Testis (tissue), 2 donors: ENCODE measurements around the gene SEMA4D.

Source experiments
- POLR2A ChIP-seq: fragments of 450-650 bp; IDR thresholded peaks from one replicate; pipeline ENCODE4 v1.6.1; 2017; ENCODE audit warnings: antibody characterized with exemption, mild to moderate bottlenecking, moderate library complexity
- TF ChIP-seq, protein P1 (sequence below), 3 experiments: fragments of 450-650 bp in 2 of 3; fragments of 200-600 bp in 1 of 3; sonication (generic) in 1 of 3; IDR thresholded peaks; one replicate each; pipeline ENCODE4 v1.5.1; 2016 to 2019; ENCODE audit warnings: antibody characterized with exemption in 3 of 3, mild to moderate bottlenecking in 2 of 3, moderate library complexity in 1 of 3

DNA sequence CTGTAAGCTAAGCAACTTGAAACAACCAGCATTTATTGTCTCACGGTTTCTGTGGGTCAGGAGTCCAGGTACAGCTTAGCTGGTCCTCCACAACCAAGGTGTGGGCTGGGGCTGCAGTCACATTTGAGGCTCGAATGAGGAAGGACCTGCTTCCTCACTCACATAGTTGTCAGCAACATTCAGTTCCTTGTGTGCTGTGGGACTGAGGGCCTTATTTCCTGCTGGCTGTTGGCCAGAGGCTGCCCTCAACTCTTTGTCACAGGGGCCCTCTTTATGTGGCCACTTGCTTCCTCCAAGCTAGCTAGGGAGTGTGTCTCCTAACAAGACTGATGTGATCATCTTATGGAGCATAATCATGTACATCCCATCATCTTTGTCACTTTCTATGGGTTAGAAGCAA, 29.2 kb upstream of the SEMA4D start:
- TF ChIP-seq, protein P1, sequence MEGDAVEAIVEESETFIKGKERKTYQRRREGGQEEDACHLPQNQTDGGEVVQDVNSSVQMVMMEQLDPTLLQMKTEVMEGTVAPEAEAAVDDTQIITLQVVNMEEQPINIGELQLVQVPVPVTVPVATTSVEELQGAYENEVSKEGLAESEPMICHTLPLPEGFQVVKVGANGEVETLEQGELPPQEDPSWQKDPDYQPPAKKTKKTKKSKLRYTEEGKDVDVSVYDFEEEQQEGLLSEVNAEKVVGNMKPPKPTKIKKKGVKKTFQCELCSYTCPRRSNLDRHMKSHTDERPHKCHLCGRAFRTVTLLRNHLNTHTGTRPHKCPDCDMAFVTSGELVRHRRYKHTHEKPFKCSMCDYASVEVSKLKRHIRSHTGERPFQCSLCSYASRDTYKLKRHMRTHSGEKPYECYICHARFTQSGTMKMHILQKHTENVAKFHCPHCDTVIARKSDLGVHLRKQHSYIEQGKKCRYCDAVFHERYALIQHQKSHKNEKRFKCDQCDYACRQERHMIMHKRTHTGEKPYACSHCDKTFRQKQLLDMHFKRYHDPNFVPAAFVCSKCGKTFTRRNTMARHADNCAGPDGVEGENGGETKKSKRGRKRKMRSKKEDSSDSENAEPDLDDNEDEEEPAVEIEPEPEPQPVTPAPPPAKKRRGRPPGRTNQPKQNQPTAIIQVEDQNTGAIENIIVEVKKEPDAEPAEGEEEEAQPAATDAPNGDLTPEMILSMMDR (IDR thresholded peaks at IDR 0.05) = no peak
- no peak for TF ChIP-seq POLR2A
